Suprapubic skin (tissue), 4 donors: ENCODE measurements around the gene SLC30A7.

Experiments
- CTCF ChIP-seq, 2 donors: fragments of 200-600 bp in 1 of 2; fragments of 450-650 bp in 1 of 2; sonication (generic) in 1 of 2; IDR thresholded peaks; one replicate each; pipeline ENCODE4 v1.5.1; 2016 to 2019; ENCODE audit warnings: antibody characterized with exemption in 2 of 2, mild to moderate bottlenecking in 1 of 2, moderate library complexity in 1 of 2
- POLR2A ChIP-seq, 2 donors: fragments of 450-650 bp; IDR thresholded peaks; one replicate each; pipeline ENCODE4 v1.6.1; 2017; ENCODE audit warnings: antibody characterized with exemption in 2 of 2, mild to moderate bottlenecking in 2 of 2, moderate library complexity in 2 of 2
- POLR2AphosphoS5 ChIP-seq, 3 donors: sonication (generic); formaldehyde crosslinking; IDR thresholded peaks; one replicate each; pipeline ENCODE4 v1.6.1; 2017; ENCODE audit warnings: antibody characterized with exemption in 3 of 3

- TF ChIP-seq POLR2A (IDR thresholded peaks at IDR 0.05) = no peak
- no peak for TF ChIP-seq CTCF (IDR thresholded peaks at IDR 0.05)
- TF ChIP-seq POLR2AphosphoS5 (IDR thresholded peaks at IDR 0.05) = no peak
These were observed 25.9 kb upstream of the SLC30A7 start for GRCh38 chr1:100869996-100870395.
